ENCODE measurements around the gene OOSP4A.

DNA sequence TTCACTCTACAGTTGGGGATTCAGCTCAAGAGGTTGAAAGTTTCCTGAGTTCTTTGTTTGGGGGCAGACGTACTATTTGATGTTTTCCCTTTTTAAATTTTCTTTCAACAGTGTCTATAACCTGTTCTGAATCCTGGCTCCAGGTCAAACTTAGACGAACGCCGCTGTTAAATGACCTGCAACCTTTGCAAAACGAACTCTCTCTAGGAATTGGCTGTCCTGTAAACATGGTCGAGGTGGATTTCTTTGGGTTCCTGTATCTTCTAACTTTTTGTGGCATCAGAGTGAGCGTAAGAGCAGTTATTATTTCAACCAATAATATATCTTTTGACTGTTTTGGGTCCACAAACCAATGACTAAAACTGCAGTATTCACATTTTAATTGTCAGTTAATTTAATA is 1.6 kb downstream of the OOSP4A start:
- TF ChIP-seq, protein P1, sequence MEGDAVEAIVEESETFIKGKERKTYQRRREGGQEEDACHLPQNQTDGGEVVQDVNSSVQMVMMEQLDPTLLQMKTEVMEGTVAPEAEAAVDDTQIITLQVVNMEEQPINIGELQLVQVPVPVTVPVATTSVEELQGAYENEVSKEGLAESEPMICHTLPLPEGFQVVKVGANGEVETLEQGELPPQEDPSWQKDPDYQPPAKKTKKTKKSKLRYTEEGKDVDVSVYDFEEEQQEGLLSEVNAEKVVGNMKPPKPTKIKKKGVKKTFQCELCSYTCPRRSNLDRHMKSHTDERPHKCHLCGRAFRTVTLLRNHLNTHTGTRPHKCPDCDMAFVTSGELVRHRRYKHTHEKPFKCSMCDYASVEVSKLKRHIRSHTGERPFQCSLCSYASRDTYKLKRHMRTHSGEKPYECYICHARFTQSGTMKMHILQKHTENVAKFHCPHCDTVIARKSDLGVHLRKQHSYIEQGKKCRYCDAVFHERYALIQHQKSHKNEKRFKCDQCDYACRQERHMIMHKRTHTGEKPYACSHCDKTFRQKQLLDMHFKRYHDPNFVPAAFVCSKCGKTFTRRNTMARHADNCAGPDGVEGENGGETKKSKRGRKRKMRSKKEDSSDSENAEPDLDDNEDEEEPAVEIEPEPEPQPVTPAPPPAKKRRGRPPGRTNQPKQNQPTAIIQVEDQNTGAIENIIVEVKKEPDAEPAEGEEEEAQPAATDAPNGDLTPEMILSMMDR (IDR thresholded peaks at IDR 0.05): no peak
- TF ChIP-seq POLR2AphosphoS5 (IDR thresholded peaks at IDR 0.05): no peak
